CMK (cell line): ENCODE results near the gene PPP1R9B.

ENCODE experiments used
- DNase-seq: peaks from one replicate; pipeline ENCODE4 v3.0.0-alpha.2; 2010; ENCODE audit warnings: low read depth

PPP1R9B gene

DNA sequence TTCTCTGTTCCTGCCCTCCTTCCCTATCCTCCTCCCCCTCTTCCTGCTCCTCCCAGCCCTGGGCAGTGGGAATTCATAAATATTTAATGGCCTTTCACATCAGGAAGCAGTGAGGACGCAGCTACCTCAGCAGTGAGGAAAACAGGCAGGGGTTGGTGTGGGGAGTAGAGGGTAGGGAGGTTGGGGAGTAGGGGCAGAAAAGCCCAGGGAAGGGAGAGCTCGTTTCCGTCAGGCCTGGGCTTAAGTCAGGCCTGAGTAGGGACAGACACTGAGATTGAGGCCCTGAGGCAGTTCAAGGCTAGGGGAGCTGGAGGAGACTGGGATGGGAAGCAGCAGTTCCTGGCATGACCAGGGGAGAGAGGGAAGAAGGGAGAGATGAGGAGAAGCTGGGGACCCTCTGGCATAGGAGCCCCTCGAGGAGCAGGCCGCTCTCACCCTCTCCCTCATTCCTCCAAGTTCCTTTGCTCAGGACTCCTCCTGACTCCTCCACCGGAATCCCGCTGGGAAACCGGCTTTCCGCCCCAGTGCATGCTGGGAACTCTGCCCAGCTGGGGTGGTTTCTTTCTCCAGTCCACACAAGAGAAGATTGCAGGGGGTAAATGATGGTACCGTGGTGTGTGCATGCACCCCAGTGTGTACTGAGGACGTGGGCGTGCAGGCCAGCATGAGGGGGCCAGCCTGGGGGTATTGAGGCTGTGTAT, 26.7 kb downstream of the PPP1R9B start:
- no peak for DNase-seq

DNA sequence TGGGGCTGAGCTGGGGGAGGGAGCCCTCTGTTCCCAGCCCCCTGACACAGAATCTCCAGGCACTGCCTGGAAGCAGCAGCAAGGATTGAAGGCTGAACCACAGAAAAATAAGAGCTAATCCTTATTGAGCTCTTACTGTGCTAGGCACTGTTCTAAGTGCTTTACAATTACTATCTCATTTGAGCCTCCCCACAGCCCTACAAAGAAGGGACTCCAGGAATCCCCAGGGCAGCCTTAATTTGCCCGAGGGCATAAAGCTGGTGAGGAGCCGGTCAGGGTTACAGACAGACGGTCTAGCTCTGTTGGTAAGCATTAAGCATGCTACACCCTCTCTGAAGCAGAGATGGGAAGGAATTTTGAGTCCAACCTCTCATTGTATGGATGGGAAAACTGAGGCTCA, 27.5 kb downstream of the PPP1R9B start:
- no peak for DNase-seq

DNA sequence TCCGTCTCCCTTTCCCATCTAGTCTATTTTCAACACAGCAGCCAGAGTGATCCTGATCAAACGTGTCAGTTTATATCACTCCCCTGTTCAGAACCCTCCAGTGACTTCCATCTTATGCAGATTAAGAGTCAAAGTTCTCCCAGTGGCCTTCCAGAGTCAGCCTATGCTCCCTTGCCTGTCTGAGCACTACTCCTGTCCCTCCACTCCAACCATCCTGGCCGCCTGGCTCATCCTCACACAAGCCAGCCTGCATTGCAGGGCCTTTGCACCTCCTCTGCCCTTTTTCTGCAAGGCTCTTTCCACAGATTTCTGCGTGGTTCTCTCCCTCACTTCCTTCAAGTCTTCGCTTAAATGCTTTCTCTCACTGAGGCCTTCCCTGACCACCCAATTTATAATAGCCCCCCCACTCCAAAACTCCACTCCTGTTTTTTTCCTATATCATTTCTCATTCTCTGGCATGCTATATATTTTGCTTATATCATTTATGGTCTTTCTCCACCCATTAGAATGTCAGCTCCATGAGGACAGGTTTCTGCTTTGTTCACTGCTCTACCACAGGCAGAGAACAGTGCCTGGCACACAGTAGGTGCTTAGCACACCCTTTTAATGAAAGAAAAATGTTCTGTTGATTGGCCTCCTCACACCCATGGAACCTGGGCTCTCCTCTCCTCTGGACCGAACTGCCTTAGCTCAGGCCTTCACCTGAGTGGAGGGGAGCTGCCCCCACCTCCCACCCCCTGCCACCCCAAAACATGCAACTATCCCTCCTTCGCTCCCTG, 29.8 kb downstream of the PPP1R9B start:
- no peak for DNase-seq

DNA sequence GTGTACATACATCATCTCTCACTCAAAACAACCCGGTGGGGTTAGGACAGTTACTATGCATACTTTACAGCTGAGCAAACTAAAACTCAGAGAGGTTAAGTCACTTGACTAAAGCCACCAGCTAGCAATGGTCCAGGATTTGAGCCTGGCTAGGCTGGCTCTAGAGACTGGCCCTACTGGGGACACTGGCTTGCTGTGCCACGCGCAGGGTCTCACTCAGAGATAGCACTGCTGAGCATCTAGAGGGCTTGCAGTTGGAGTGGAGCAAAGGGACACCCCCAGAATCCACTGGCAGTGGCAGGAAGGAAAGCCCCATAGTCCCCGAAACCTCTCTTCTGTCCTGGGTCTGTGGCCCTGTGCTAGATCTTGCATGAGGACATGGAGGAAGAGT, 31.7 kb downstream of the PPP1R9B start:
- DNase-seq, result no peak

DNA sequence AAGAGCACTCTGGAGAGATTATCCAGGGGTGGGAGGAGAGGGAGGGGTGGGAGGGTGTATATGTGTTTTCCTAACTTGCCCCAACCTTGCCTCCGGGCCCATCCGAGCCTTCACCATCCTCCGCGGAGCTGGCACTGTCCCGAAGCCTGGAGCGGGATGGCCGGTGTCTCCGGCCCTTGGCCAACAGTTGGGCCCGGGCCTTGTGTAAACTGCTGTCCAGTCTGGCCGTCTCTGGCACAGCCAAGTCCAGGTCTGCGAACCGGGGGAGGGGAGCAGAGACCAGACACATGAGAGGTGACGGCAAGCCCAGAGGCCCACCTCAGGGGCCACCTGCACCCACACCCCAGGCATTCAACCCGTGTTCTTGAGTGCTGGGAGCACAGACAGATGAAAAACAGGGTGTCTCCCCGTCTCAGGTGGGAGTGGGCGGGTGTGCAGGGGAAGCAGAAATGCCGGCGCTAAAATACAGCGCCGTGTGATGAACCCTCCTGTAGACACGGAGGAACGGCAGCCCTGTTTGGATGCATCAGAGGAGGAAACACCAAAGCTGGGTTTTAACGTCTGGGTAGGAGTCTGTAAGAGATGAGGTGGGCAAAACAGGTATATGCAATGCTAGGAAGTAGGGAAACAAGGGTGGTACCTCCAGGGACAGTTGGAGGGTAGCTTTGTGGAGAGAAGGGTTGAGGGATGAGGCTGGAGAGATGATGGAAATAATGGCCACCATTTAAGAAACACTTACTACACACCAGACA, 32.2 kb downstream of the PPP1R9B start:
- no peak for DNase-seq

DNA sequence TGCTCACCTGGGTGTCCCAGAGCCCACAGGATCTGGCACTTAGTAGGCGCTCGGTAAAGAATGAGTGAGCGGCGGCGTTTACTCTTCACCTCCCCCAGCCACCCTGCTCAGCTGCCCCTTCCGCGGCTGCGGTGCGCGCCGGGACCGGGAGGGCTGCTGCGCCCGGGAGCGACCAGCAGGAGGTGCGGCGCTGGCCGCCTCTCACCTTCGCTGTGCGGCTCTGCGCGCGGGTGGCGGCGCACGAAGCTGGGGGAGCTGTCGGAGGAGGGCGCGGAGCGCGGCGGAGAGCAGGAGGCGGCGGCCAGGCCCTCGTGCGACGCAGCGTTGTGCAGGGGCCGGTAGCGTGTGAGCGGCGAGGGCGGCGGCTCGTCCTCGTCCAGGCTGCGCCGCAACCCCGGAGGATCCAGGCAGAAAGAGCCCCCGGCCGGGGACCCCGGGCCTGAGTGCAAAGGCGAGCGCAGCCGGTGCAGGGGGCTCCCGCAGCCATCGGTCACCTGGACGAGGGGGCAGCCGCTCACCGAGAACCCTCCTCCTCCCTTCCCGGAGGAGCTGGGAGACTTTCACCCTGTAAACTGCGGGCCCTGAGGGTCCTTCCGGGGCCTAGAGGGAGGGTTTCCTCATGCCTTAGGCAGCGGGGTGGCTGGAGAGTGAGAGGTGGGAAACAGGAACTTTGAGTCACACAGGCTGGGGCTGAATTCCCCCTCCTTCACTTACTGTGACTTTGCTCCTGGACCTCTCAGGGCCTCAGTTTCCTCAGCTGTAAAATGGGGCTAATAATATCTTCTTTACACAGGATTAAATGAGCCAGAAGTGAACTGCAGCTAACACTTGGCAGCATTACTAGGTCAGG, 33.0 kb downstream of the PPP1R9B start:
- no peak for DNase-seq

DNA sequence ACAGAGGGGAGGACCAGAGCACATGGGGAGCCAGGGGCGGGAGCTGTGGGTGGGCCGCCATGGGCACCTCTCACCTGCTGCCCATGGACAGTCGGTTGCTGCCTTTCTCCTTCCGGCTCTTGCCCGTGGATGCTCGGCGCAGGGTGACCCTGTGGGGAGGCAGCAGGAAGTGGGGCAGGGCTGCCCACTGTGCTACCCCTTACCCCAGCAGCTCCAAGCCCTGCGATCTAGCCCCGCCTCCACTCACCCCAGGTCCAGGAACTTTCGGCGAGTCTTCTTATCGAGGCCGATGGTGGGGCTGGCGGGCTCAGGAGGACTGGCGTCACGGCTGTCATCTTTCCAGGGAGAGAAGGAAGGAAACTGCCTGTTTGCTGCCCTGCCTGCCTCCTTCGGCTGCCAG, 34.7 kb downstream of the PPP1R9B start:
- DNase-seq, result no peak

DNA sequence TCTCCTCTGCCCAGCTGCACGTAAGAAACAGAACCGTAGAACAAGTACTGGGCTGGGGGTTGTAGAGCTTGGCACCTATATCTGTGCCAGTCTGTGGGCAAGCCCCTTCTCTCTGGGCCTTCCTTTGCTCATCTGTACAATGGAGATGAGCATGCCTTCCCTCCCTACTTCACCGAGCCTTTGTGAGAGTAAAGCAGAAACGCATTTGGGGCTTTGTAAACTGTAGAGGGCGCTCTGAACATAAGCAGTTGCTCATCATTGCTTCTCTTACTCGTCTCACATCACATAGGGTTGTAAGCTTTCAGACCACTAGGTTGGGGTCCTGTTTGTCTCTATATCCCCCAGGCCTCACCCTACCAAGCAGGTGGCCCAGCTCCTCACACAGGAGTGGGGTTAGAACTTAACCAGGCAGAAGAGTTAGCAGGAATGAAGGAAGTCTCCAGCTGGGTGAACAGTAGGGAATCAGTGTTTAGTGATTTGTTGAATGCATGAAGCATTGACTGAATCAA, 35.6 kb downstream of the PPP1R9B start:
- no peak for DNase-seq

DNA sequence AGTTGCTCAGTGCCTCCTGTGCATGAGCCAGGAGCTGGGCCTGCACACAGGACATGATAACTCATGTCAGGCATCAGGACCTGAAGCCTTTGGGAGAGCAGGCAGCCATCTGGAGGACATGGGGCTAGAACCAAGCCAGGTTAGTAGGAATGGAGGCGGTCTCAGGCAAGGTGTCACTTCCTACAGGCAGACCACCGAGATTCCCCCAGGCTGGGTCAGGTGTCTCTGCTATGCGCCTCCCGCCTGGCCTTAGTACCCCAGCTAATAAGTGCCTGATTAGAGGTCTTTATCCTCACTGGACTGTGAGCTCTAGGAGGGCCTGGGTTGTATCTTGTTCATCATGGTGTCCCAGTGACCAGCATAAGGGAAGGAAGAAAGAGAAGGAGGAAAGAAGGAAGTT, 36.1 kb downstream of the PPP1R9B start:
- DNase-seq, result no peak

DNA sequence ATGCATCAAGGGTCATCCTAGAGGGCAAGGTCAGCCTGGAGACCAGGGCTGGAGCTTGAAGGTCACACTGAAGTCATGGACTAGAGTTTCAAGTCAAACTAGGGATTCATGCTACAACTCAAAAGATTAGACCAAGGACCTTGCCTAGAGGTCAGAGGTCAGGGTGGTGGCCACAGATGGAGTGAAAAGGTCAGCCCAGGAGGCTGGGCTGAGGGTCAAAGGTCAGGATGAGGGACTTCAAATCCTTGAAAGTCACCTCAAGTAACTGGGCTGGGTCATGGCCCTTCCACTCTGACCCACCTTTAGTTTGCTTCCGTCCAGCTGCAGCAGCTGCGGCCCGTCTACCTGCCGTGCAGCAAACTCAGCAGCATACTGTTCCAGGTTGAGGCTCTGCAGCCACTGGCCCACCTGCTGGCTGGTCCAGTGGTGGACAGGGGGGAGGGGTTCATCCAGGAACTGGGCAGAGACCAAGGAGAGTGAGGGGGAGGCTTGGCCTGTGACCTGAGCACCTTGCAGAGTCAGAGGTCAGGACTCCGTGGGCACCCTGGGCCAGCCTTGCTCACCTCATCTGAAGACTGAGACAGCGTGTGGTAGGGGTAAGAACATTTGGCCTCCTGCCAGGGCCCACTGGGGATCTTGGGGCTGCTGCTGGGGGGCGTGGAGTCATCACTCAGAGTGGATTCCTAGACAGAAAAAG, 36.7 kb downstream of the PPP1R9B start:
- no peak for DNase-seq

DNA sequence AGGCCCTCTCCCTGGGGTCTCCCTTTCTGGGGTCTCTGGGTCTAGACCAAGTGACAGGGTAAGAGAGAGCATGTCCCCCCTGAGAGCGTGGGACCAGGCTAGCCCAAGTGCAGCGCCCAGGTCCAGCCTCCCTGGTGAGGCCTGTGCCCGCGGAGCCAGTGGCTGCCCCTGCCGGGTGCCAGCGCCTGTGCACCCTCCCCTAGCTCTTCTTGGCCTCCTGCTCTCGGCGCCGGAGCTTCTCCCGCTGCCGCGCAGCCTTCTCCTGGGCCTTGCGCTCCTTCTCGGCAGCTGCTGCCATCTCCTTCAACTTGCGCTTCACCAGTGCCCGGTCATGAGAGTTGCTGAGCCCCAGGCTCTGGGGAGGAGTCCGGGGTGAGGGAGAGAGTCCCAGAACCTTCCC, 37.8 kb downstream of the PPP1R9B start:
- no peak for DNase-seq

DNA sequence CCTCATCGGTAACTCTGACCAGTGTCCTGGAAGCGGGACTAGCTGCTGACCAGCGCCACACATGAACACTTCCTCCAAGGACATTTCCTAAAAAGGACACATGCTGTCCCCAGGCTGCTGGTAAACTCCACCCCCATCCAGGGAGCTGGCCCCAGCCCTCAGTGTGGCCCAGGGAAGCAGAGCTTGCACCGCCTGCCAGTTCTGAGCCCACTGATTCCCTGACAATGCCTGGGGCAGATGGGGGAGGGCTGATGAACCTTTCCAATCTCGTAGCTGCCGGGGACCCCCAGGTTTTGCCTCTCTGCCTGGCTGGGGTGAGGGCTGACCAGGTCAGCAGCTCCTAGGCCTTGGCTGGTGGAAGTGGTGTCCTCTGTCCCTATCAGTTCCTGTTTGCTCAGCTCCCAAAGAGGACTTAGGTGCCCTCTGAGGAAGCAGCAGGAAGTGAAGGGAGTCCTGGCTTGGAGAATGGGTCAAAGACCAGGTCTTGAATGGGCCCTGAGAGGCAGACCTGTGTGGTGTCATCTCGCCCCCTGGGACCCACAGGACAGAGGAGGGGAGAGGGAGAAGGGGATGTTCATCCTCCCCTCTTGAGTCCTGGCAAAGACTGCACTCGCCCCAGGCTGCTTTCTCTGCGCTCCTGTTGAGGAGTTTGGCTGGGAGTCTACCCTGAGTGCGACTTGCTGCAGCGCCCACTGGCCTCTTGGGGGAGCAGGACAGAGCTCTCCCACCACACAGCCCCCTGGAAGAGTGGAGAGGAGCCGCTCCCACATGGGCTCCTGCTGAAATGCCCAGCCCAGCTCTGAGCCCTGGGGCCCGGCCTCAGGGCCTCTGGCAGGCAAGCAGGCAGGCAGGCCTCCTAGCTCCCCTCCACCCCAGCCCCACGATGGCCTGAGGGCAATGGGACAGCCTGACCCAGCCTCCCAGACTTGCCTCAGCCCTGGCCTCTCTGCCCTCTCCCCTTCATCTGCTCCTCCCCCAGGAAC, 38.5 kb downstream of the PPP1R9B start:
- no peak for DNase-seq

DNA sequence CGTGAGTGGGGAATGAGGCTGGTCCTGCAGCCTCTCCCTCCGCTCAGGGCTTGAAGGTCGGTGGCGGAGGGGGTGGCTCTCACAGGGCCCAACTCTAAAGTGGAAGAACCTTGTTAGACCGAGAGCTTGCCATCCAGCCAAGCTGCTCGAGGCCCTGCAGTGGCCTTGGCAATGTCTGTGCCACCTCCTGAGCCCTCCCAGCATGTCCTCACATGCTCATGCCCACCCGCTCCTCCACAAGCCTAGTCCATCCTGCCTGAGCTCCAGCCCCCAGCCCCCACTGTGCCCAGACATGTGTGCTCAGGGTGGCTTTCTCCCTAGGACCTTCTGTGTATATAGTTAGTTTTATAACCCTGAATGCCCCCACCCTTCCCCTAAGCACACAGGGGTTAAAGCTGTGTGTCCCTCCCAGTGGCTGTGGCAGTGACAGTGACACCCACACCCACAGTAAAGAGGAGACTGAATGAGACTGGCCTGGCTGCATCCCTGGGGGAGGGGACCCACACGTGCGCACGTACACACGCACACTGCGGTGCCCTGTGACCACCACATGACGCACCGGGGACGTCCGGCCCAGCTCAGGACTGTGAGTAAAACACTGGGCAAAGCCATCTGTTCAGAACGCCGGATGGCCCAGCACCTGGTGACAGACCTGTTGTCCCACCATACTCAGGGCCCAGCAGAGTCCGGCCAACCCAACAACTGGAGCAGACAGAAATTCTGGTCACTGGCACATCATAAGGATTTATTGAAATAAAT, 39.7 kb downstream of the PPP1R9B start:
- no peak for DNase-seq

DNA sequence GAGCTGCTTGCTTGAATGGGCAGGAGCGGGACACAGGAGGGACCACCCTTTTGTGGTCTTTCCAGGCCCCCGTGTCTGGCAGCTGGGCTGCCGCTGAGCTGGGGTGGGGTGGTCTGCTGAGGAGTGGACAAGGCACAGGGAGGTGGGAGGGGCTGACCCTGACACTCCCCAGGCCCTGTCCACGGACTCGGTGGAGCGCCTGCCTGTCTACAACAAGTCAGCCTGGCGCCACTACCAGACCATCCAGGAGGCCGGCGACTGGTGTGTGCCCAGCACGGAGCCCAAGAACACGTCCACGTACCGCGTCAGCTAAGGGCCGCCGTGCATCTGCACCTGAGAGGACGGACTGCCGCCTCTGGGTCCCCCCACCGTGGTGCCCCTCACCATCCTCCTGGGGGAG, 40.7 kb downstream of the PPP1R9B start:
- no peak for DNase-seq

DNA sequence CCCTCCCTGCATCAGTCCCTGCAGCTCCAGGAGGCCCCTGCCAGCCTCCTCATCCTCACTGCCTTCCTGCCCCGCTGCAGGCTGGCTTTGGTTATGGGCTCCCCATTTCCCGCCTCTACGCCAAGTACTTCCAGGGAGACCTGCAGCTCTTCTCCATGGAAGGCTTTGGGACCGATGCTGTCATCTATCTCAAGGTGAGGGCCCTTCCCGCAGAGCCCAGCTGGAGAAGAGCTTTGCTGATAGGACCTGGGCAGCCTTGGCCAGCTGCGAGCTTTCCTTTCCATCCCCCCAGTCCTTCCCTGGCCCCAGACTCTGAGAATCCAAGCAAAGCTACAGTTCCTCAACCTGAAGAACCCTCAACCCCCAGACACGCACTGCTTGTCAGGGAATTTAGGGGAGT, 41.3 kb downstream of the PPP1R9B start:
- DNase-seq, result no peak

DNA sequence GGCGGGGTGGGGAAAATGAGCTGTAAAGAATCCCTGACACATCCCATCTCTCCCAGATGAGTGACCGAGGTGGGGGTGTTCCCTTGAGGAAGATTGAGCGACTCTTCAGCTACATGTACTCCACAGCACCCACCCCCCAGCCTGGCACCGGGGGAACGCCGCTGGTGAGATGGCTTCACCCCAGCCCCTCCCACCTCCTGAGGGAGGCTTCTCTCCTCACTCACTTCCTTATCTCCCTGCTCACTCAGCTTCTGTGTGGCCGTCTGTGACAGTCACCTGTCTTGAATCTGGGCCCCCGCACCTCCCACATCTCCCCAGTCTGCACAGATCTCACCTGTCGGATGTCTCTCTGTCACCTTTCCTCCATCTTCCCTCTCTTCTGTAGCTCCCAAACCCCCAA, 41.9 kb downstream of the PPP1R9B start:
- no peak for DNase-seq

DNA sequence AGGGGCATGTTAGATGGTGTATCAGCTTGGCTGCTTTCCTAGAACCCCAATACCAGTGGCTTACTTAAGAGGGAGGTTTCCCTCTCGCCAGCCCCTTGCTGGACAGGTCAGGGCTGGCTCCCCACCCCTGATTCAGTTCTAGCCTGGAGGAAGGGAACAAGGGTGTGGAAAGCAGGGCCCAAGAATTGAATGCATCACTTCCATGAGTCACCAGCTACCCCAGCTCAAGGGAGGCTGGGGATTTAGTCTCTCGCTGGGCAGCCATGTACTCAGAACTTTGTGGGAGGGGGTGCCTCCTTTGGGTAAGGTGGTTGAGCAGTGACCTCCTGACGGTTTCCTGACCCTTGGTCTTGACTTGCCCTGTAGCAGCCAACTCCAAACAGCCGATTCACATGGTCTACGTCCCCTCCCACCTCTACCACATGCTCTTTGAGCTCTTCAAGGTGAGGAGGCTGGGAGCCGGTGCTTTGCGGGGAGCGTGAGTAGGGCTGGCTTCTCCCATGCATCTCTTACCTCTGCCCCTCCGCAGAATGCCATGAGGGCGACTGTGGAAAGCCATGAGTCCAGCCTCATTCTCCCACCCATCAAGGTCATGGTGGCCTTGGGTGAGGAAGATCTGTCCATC, 42.6 kb downstream of the PPP1R9B start:
- DNase-seq, result no peak

DNA sequence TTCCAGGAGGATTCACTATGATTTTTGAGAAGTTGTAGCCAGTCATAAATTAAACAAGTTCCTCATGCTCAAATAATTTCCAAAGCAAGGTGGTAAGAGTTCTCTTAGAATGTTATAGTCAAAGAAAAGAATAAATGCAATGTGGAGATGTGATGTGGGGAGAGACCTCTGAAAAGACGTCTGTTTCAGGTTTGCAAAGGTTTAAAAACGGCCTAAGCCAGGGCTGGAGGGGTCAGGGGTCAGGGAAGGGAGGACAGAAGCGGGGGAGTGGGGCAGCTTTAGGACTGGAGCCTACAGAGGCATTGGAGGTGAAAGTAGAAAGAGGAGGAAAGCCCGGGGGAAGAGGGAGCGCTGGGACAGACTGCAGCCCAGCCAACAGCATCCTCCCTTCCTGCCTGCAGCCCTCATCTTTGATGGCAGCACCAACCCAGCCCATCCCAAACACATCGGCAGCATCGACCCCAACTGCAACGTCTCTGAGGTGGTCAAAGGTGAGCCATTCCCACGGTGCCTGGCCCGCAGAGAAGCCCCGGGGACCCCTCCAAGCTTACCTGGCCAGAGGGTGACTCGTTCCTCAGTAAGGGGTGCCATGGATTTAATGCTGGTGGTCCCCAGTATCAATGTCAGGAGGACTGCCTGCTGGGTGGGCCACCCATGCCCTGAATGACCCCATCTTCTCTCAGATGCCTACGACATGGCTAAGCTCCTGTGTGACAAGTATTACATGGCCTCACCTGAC, 43.9 kb downstream of the PPP1R9B start:
- DNase-seq, result no peak
